Prostate gland (tissue), 2 donors: ENCODE data around the gene LDB1. TPM values are rescaled to one million over a fixed set of nuclear protein-coding genes. Genes with fewer than 3 reads are reported as not detected.

Source experiments
- DNase-seq: peaks from one replicate; pipeline ENCODE4 v3.0.0-alpha.2; 2019; ENCODE audit warnings: low spot score
- H3K27ac ChIP-seq, 2 donors: fragments of 200-600 bp; sonication (generic); 2 replicates each; pipeline ENCODE4 v1.5.1; 2017 to 2019
- H3K27me3 ChIP-seq: fragments of 200-600 bp; sonication (generic); replicated peaks from 2 replicates; pipeline ENCODE4 v1.5.1; 2019; ENCODE audit not compliant: insufficient read depth
- H3K36me3 ChIP-seq, 2 donors: fragments of 200-600 bp; sonication (generic); 1 replicate in 1 of 2; 2 replicates in 1 of 2; pipeline versions ENCODE4 v1.5.1 to v1.8.1; 2017 to 2019
- H3K4me1 ChIP-seq: fragments of 200-600 bp; sonication (generic); replicated peaks from 2 replicates; pipeline ENCODE4 v1.5.1; 2019
- H3K4me3 ChIP-seq, 2 donors: fragments of 200-600 bp; sonication (generic); 2 replicates each; pipeline ENCODE4 v1.5.1; 2017 to 2019
- H3K9me3 ChIP-seq: fragments of 200-600 bp; sonication (generic); 2 replicates; pipeline ENCODE4 v1.5.1; 2017
- POLR2A ChIP-seq: fragments of 450-650 bp; IDR thresholded peaks from one replicate; pipeline ENCODE4 v1.6.1; 2016; ENCODE audit warnings: antibody characterized with exemption, mild to moderate bottlenecking
- POLR2AphosphoS5 ChIP-seq: sonication (generic); formaldehyde crosslinking; IDR thresholded peaks from one replicate; pipeline ENCODE4 v1.6.1; 2017; ENCODE audit warnings: antibody characterized with exemption
- WGBS: methylation state at CpG from one replicate; pipeline ENCODE4 v1.1.5; 2018; 5-methylcytosine and 5-hydroxymethylcytosine counted together
- intact Hi-C: fragments of 100-400 bp; cut with DNase I; formaldehyde crosslinking; loops from one replicate; pipeline ENCODE4 v1.14.2; 2022
- total RNA-seq, 2 donors: library from RNA; depleted of rRNA; stranded (reverse); fragments of >200 nt; gene quantifications; one replicate each; pipeline ENCODE4 v1.1.0, GENCODE V29; 2016
- TF ChIP-seq, protein P1 (sequence below), 4 experiments: fragments of 200-600 bp in 2 of 4; fragments of 450-650 bp in 2 of 4; sonication (generic) in 2 of 4; IDR thresholded peaks; 1 replicate in 3 of 4; 2 replicates in 1 of 4; pipeline ENCODE4 v1.5.1; 2016 to 2019; ENCODE audit warnings: antibody characterized with exemption in 4 of 4, mild to moderate bottlenecking in 2 of 4, moderate library complexity in 2 of 4

Gene LDB1
- total RNA-seq, 2 donors from 2014 or later = 55.0 to 91.5 TPM

DNA sequence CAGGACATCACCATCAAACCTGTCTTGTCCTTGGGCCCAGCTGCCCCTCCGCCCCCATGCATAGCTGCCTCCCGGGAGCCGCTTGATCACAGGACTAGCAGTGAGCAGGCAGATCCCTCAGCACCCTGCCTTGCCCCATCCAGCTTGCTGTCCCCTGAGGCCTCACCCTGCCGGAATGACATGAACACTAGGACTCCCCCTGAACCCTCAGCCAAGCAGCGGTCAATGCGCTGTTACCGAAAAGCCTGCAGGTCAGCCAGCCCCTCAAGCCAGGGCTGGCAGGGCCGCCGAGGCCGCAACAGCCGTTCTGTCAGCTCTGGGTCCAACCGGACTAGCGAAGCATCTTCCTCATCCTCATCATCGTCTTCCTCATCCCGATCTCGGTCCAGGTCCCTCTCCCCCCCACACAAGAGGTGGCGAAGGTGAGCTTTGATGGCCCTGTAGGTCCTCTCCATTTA is 26.8 kb upstream of the LDB1 start:
- H3K27ac ChIP-seq = no peak overlapping the region
- no peaks in the 10 kb centered on the region for H3K9me3 ChIP-seq
- peaks cover 10 to 12% of the 10 kb centered on the region in 2 donors for H3K36me3 ChIP-seq
- DNase-seq = no peak
- intact Hi-C loops = no loop called here
- no peak overlapping the region for H3K4me3 ChIP-seq
- no peaks in the 10 kb centered on the region for H3K4me1 ChIP-seq
- H3K27me3 ChIP-seq = no peaks in the 10 kb centered on the region
- TF ChIP-seq POLR2AphosphoS5 (no peak), POLR2A (no peak)
- TF ChIP-seq, protein P1, sequence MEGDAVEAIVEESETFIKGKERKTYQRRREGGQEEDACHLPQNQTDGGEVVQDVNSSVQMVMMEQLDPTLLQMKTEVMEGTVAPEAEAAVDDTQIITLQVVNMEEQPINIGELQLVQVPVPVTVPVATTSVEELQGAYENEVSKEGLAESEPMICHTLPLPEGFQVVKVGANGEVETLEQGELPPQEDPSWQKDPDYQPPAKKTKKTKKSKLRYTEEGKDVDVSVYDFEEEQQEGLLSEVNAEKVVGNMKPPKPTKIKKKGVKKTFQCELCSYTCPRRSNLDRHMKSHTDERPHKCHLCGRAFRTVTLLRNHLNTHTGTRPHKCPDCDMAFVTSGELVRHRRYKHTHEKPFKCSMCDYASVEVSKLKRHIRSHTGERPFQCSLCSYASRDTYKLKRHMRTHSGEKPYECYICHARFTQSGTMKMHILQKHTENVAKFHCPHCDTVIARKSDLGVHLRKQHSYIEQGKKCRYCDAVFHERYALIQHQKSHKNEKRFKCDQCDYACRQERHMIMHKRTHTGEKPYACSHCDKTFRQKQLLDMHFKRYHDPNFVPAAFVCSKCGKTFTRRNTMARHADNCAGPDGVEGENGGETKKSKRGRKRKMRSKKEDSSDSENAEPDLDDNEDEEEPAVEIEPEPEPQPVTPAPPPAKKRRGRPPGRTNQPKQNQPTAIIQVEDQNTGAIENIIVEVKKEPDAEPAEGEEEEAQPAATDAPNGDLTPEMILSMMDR (IDR thresholded peaks at IDR 0.05) = no peak
- WGBS = 91% methylated on average over 17 of the region's 17 CpGs

DNA sequence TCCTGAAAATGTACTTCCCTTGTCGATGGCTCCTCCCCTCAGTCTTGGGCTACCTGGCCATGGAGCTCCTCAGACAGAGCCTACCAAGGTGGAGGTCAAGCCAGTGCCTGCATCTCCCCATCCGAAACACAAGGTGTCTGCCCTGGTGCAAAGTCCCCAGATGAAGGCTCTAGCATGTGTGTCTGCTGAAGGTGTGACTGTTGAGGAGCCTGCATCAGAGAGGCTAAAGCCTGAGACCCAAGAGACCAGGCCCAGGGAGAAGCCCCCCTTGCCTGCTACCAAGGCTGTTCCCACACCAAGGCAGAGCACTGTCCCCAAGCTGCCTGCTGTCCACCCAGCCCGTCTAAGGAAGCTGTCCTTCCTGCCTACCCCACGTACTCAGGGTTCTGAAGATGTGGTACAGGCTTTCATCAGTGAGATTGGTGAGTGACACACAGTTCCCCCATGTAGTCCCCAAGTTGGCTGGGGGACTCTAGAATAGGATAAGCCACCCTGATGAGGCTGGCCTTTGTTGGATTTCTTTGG is 21.5 kb upstream of the LDB1 start:
- intact Hi-C loops = no loop called here
- no peaks in the 10 kb centered on the region for H3K27me3 ChIP-seq
- H3K9me3 ChIP-seq = no peaks in the 10 kb centered on the region
- no peak for DNase-seq
- H3K36me3 ChIP-seq = peaks cover 0 to 17% of the 10 kb centered on the region in 2 donors
- H3K4me3 ChIP-seq = no peak overlapping the region
- H3K27ac ChIP-seq = no peak overlapping the region
- TF ChIP-seq POLR2A = no peak
- TF ChIP-seq POLR2AphosphoS5 = no peak
- TF ChIP-seq, protein P1 (IDR thresholded peaks at IDR 0.05) = no peak
- 96% methylated on average over 4 of the region's 4 CpGs for WGBS
- no peaks in the 10 kb centered on the region for H3K4me1 ChIP-seq

DNA sequence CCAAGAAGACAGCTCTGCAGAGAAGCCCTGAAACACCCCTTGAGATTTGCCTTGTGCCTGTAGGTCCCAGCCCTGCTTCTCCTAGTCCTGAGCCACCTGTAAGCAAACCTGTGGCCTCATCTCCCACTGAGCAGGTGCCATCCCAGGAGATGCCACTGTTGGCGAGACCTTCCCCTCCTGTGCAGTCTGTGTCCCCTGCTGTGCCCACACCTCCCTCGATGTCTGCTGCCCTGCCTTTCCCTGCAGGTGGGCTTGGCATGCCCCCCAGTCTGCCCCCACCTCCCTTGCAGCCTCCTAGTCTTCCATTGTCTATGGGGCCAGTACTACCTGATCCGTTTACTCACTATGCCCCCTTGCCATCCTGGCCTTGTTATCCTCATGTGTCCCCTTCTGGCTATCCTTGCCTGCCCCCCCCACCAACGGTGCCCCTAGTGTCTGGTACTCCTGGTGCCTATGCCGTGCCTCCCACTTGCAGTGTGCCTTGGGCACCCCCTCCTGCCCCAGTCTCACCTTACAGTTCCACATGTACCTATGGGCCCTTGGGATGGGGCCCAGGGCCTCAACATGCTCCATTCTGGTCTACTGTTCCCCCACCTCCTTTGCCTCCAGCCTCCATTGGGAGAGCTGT is 20.9 kb upstream of the LDB1 start:
- H3K4me3 ChIP-seq = no peak overlapping the region
- H3K9me3 ChIP-seq = no peaks in the 10 kb centered on the region
- no peak overlapping the region for H3K27ac ChIP-seq
- H3K36me3 ChIP-seq = peaks cover 0 to 17% of the 10 kb centered on the region in 2 donors
- no peaks in the 10 kb centered on the region for H3K27me3 ChIP-seq
- 89% methylated on average over 5 of the region's 5 CpGs for WGBS
- TF ChIP-seq, protein P1 (IDR thresholded peaks at IDR 0.05) = no peak
- TF ChIP-seq POLR2AphosphoS5 = no peak
- TF ChIP-seq POLR2A = no peak
- intact Hi-C loops = no loop called here
- H3K4me1 ChIP-seq = no peaks in the 10 kb centered on the region
- DNase-seq = no peak

DNA sequence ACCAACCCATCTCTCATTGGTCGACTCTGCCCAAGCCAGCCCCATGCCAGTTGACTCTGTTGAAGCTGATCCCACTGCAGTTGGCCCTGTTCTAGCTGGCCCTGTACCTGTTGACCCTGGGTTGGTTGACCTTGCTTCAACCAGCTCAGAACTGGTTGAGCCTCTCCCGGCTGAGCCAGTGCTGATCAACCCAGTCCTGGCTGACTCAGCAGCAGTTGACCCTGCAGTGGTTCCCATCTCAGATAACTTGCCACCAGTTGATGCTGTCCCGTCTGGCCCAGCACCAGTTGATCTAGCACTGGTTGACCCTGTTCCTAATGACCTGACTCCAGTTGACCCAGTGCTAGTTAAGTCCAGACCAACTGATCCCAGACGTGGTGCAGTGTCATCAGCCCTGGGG is 20.1 kb upstream of the LDB1 start:
- TF ChIP-seq POLR2AphosphoS5 = no peak
- TF ChIP-seq, protein P1 (IDR thresholded peaks at IDR 0.05) = no peak
- TF ChIP-seq POLR2A = no peak
- H3K9me3 ChIP-seq = no peaks in the 10 kb centered on the region
- no peak overlapping the region for H3K27ac ChIP-seq
- intact Hi-C loops = no loop called here
- 90% methylated on average over 4 of the region's 4 CpGs for WGBS
- DNase-seq = no peak
- H3K27me3 ChIP-seq = no peaks in the 10 kb centered on the region
- peaks cover 0 to 17% of the 10 kb centered on the region in 2 donors for H3K36me3 ChIP-seq
- no peaks in the 10 kb centered on the region for H3K4me1 ChIP-seq
- no peak overlapping the region for H3K4me3 ChIP-seq
